ENCODE measurements around the gene RNF31. TPM values are rescaled to one million over a fixed set of nuclear protein-coding genes. Genes with fewer than 3 reads are reported as not detected.

The RNF31 gene
- total RNA-seq, 4 donors from 2014 or later: 26.8 to 35.6 (median 32.4) TPM

DNA sequence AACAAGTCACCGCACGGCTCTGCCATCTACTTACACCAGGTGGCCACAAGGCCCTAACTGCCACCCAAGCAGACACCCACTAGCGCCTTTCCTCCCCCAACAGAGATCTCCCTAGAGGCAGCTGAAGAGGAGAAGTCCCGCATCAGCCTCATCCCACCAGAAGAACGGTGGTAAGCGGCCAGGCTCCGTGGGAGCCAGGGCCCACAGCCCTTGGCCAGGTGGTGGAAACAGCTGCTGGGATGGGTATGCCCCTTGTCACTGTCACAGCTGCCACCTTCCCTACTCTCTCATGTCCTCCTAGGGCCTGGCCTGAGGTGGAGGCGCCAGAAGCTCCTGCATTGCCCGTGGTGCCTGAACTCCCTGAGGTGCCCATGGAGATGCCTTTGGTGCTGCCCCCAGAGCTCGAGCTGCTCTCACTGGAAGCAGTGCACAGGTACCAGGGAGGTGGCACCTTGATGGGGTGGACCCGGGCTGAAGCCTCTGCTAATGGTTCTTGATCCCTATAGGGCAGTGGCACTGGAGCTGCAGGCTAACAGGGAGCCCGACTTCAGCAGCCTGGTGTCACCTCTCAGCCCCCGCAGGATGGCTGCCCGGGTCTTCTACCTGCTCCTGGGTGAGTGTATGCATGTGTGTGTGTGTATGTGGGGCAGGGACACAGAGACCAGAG, 32.1 kb downstream of the RNF31 start:
- 89 to 100% methylated on average over 2 to 9 of the region's 14 CpGs for WGBS, 2 donors
- TF ChIP-seq POLR2A (IDR thresholded peaks at IDR 0.05): no peak
- TF ChIP-seq, protein P1, sequence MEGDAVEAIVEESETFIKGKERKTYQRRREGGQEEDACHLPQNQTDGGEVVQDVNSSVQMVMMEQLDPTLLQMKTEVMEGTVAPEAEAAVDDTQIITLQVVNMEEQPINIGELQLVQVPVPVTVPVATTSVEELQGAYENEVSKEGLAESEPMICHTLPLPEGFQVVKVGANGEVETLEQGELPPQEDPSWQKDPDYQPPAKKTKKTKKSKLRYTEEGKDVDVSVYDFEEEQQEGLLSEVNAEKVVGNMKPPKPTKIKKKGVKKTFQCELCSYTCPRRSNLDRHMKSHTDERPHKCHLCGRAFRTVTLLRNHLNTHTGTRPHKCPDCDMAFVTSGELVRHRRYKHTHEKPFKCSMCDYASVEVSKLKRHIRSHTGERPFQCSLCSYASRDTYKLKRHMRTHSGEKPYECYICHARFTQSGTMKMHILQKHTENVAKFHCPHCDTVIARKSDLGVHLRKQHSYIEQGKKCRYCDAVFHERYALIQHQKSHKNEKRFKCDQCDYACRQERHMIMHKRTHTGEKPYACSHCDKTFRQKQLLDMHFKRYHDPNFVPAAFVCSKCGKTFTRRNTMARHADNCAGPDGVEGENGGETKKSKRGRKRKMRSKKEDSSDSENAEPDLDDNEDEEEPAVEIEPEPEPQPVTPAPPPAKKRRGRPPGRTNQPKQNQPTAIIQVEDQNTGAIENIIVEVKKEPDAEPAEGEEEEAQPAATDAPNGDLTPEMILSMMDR (IDR thresholded peaks at IDR 0.05): no peak
- intact Hi-C loops (cut with DNase I): no loop called here
- Histone ChIP-seq H3K4me1 (peaks cover 0 to 12% (median 9%) of the 10 kb centered on the region in 3 donors), H3K27ac (peak overlapping the region in 3 of 4 donors; percentile 64 to 83 (median 74)), H3K4me3 (no peak overlapping the region), H3K36me3 (peaks cover 34 to 86% (median 54%) of the 10 kb centered on the region in 3 donors), H3K9me3 (no peaks in the 10 kb centered on the region), H3K27me3 (no peaks in the 10 kb centered on the region)
- DNase-seq: no peak

DNA sequence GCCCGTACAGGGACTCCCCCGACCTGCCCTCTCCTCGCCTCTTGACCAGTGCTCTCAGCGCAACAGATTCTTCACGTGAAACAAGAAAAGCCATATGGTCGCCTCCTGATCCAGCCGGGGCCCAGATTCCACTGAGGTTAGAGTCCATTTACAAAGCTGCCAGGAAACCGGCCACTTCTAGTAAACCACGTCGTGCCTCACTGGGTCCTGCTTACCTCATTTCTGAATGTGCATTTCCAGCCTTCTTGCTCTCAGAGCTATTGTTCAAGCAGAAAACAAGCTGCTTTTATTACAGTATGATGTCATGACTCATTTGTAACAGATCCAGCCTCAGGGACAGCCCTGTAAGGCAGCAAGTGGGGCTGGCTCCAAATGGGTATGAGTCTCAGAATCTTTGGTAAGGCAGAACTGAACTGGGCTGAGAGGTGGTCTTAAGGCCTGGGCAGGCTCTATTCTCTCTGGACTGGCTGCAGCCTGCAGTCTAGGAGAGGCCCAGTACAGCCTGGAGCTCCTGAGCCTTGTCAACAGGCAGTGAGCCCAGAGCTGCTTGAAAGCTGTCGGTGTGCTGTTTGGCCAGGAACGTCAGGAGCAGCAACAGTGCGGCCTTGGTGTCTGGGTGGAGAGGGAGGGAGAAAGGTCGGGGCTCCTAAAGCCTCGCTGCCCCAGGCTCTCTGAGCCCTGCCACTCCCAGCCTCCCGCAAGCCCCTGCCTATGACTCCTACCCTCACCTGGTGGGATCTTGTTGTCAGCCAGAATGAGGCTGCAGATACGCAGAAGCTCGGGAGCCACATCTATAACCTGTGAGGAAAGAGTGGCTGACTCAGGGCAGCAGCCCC, 32.9 kb downstream of the RNF31 start:
- TF ChIP-seq, protein P1 (IDR thresholded peaks at IDR 0.05): no peak
- TF ChIP-seq POLR2A (IDR thresholded peaks at IDR 0.05): no peak
- H3K36me3 ChIP-seq: peaks cover 38 to 94% (median 56%) of the 10 kb centered on the region in 3 donors

DNA sequence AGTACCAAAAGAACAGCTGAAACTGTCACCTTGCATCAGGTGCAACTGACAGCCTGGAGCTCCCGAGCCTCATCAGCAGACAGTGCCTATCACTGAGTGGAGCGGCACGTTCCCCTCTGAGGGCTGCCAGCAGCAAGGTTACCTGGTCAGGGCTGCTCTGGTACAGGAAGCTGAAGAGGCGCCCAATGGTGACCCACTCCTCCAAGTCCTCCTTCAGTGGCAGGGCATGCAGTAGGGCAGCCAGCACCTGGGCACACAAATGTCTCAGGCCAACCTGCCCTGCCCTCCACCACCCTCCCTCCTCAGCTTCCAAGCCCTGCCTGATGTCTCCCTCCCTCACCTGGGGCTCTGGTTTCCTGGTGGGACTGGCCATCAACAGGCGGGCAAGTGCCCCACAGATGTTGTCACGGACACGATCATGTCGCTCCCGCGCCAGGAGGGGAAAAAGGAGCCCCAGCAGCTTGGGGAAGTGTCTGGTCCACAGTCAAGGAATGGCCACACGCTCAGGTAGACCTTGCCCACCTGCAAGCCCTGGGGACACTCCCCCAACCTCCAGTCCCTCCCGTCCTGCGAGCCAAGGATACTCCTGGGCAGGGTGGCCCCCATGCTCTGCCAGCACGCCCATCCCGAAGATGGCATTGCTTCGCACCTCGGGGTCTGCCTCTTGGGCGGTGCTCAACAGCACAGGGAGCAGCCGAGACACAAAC, 34.2 kb downstream of the RNF31 start:
- peaks cover 48 to 100% (median 56%) of the 10 kb centered on the region in 3 donors for H3K36me3 ChIP-seq
- no peak overlapping the region for H3K27ac ChIP-seq
- H3K27me3 ChIP-seq: no peaks in the 10 kb centered on the region
- no peak for TF ChIP-seq POLR2A (IDR thresholded peaks at IDR 0.05)
- TF ChIP-seq, protein P1 (IDR thresholded peaks at IDR 0.05): no peak
- no peaks in the 10 kb centered on the region for H3K9me3 ChIP-seq
- peaks cover 0 to 12% (median 9%) of the 10 kb centered on the region in 3 donors for H3K4me1 ChIP-seq
- DNase-seq: no peak
- 60 to 78% methylated on average over 1 to 7 of the region's 19 CpGs for WGBS, 2 donors
- no peak overlapping the region for H3K4me3 ChIP-seq
- intact Hi-C loops (cut with DNase I): no loop called here

More for the DNA sequence above, 32.9 kb downstream of the RNF31 start:
- DNase-seq: no peak
- H3K27ac ChIP-seq: peak overlapping the region; percentile 21 to 83 (median 69)
- no peaks in the 10 kb centered on the region for H3K9me3 ChIP-seq
- H3K27me3 ChIP-seq: no peaks in the 10 kb centered on the region
- WGBS, 2 donors: 67 to 72% methylated on average over 12 to 17 of the region's 18 CpGs
- no peak overlapping the region for H3K4me3 ChIP-seq
- H3K4me1 ChIP-seq: peaks cover 0 to 12% (median 9%) of the 10 kb centered on the region in 3 donors
- intact Hi-C loops (cut with DNase I): no loop called here

DNA sequence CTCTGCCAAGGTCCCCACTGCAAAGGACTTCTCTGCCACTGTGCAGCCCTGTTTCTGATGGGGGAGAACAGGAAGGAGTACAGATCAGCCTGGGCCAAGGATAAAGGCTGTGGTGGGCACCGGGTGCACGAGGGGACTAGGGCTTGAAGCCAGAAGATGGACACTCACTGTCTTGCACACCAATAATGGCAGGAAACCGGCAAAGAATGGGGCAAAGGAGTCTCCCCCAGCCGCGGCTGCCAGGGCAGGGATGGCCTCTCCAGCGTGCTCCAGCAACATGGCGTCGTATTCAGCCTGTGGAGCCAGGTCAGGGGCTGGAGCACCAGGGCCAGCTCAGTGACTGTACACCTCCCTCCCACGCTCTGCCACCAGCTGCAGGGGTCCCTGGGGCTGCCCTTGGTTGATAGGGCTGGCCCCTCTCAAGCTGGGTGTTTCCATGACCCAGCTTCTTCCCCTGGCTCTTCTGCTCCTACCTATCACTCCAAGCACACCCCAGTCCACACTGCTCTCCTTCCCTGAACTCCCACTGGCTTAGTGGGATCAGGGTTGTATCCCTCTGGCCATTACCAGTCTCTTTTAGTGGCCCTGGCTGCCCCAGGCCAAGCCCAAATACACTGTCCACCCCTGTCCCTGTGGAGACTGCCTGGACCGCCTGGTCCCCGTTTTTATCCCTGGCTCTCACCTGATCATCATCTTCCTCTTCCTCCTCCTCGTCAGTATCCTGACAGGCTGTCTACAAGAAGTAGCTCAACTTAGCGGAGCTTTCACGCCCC, 35.0 kb downstream of the RNF31 start:
- Histone ChIP-seq H3K4me1 (peaks cover 0 to 16% (median 12%) of the 10 kb centered on the region in 3 donors), H3K27ac (no peak overlapping the region), H3K4me3 (no peak overlapping the region), H3K9me3 (no peaks in the 10 kb centered on the region), H3K27me3 (no peaks in the 10 kb centered on the region), H3K36me3 (peaks cover 48 to 100% (median 51%) of the 10 kb centered on the region in 3 donors)
- intact Hi-C loops (cut with DNase I): no loop called here
- WGBS, 2 donors: 81 to 83% methylated on average over 9 to 11 of the region's 14 CpGs
- no peak for DNase-seq
- TF ChIP-seq, protein P1 (IDR thresholded peaks at IDR 0.05): no peak
- TF ChIP-seq POLR2A (IDR thresholded peaks at IDR 0.05): no peak

All from esophagus squamous epithelium (tissue), 5 donors.